ENCODE results near the gene PRKAG2. TPM values are rescaled to one million over a fixed set of nuclear protein-coding genes. Genes with fewer than 3 reads are reported as not detected.

Gene PRKAG2
- total and polyA plus RNA-seq, 2 of the 8 experiments (the other 6 are each of a cell fraction or from before 2014, with no cell fraction given) = 7.5 to 18.1 TPM

DNA sequence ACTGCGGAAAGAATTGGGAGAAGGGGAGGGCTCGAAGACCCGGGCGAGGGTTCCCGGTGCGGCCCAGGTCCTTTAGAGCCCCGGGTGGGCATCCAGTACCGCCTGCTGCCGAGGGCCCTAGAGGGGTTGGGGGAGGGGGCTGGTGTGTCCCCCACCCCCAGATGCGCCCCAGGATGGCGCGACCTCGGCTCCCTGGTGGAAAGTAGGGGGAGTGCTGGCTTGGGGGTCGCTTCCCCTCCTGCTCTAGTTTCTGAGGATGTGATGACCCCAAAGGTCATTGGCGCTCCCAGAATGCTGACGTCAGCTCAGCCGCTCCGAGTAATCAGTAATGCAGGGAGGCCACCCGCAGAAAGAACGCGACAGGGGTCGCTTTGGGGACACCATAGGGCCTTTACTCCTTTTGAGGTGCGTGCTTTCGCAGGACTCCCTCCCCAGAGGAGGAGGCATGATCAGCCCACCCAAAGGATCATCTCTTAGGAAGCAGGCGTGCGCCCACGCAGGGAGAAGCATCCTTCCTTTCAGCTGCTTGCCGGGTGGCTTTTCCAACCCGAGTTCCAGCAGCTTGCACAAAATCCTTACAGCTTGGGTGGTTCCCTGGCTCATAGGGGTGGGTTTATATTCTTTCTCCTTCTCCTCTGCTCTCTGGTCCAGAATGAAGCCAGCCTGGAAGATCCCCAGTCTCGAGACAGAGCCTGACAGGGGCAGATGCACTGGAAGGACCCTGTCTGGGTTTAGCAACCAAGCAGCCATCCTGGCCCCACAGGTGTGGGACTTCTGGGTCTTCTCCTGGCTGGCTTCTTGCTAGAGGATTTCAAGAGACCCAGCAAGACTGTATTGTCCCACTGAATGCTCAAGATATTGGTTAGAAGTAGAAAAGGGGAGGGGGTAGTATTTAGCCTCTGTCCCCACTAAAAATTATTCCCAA lies 1.3 kb upstream of the PRKAG2 start:
- Histone ChIP-seq H3K27ac (ENCODE audit: low read depth, low read length) (no peak overlapping the region), H2AK5ac (ENCODE audit: low read depth, low read length) (no peak overlapping the region), H2BK12ac (ENCODE audit: low read depth, low read length) (no peak overlapping the region), H3K18ac (ENCODE audit: extremely low read depth, low read length) (no peak overlapping the region; the same call in 1 of the 2 replicates), H3K23ac (ENCODE audit: insufficient read length) (no peak overlapping the region), H2BK20ac (ENCODE audit: low read length) (no peak overlapping the region), H3K4me1 (replicated peaks in 1 of 4; ENCODE audit: control insufficient read depth in 3 of 4, insufficient read depth in 4 of 4, low read length in 3 of 4) (peaks cover 0 to 14% (median 4%) of the 10 kb centered on the region in 4 experiments; a peak in 6 of 7 replicates), H3K79me2 (ENCODE audit: control insufficient read depth in 1 of 2, insufficient read depth in 2 of 2, low read length in 2 of 2) (no peaks in the 10 kb centered on the region), H3K79me1 (ENCODE audit: low read depth, low read length) (no peaks in the 10 kb centered on the region), H4K5ac (ENCODE audit: insufficient read length, low read depth, low read length) (no peak overlapping the region), H3K9ac (replicated peaks in 1 of 4; ENCODE audit: extremely low read depth in 1 of 4, low read depth in 3 of 4, low read length in 3 of 4) (no peak overlapping the region), H3K56ac (replicated peaks; ENCODE audit: insufficient read length, low read depth, low read length) (no peak overlapping the region), H3K4ac (replicated peaks; ENCODE audit: insufficient read length, low read depth, low read length) (no peak overlapping the region), H2AFZ (ENCODE audit: low read length) (no peak overlapping the region), H2BK5ac (ENCODE audit: low read depth, low read length) (no peak overlapping the region), H4K20me1 (replicated peaks in 1 of 2; ENCODE audit: control insufficient read depth in 1 of 2, insufficient read depth in 2 of 2, low read length in 2 of 2) (no peaks in the 10 kb centered on the region), H3K4me3 (ENCODE audit: extremely low read depth in 1 of 4, insufficient read depth in 2 of 4, low read depth in 3 of 4, low read length in 4 of 4) (peak overlapping the region in 3 of 4 experiments; percentile 19 to 74 (median 38); a peak in 7 of 8 replicates), H4K8ac (ENCODE audit: extremely low read depth, insufficient read depth, low read length) (no peak overlapping the region), H3K23me2 (ENCODE audit: low read depth, low read length) (peaks cover 25% of the 10 kb centered on the region), H3K9me3 (ENCODE audit: insufficient read depth in 2 of 2, low read depth in 1 of 2, low read length in 1 of 2) (no peaks in the 10 kb centered on the region), H2BK120ac (replicated peaks; ENCODE audit: low read depth, low read length) (no peak overlapping the region), H3K14ac (ENCODE audit: insufficient read length) (no peak overlapping the region), H3K36me3 (ENCODE audit: control insufficient read depth in 2 of 4, insufficient read depth in 4 of 4, low read length in 3 of 4) (no peaks in the 10 kb centered on the region), H4K91ac (replicated peaks; ENCODE audit: insufficient read length, low read length) (no peak overlapping the region), H3K27me3 (replicated peaks in 1 of 4; ENCODE audit: control insufficient read depth in 3 of 4, extremely low read depth in 1 of 4, insufficient read depth in 3 of 4, low read length in 3 of 4) (peaks cover 6 to 28% (median 19%) of the 10 kb centered on the region in 4 experiments), H3K4me2 (ENCODE audit: insufficient read depth in 1 of 2, low read depth in 2 of 2, low read length in 2 of 2) (peak overlapping the region; percentile 66 to 93), H2BK15ac (ENCODE audit: low read length) (no peak overlapping the region)
- DNase-seq (ENCODE audit: low read depth in 1 of 2, low spot score in 2 of 2) = no peak
- 22% methylated on average over 26 of the region's 30 CpGs; no CpG with 5 or more reads in 1 of the 2 experiments for WGBS, 2 experiments (ENCODE audit: extremely low coverage in 1 of 2, insufficient coverage in 1 of 2, insufficient read length in 1 of 2, insufficient replicate concordance in 2 of 2, low coverage in 1 of 2, low lambda C conversion rate in 2 of 2, missing lambda C conversion rate in 1 of 2)
- ChIA-PET CTCF (ENCODE audit: partially characterized antibody) (no interaction called here), POLR2A (ENCODE audit: partially characterized antibody) (interaction anchor here (1.1 to 1.5 kb wide), 2 partner anchors 10 to 17 kb away, joined by 3 read pairs; no protein-coding TSS in a partner anchor)
- no peak for FAIRE-seq
- TF ChIP-seq EP300 (IDR thresholded peaks at IDR 0.05; ENCODE audit: borderline replicate concordance in 1 of 2, low read depth in 2 of 2, low read length in 2 of 2) (no peak), TAF7 (optimal IDR thresholded peaks at IDR 0.05; ENCODE audit: borderline replicate concordance, low read depth, low read length) (no peak), TEAD4 (IDR thresholded peaks at IDR 0.05; ENCODE audit: low read depth, low read length) (no peak), NRF1 (IDR thresholded peaks at IDR 0.05; ENCODE audit: low read depth, low read length) (no peak), SIN3A (conservative IDR thresholded peaks at IDR 0.05 in 1 of 2, IDR thresholded peaks at IDR 0.05 in 1 of 2; ENCODE audit: low read depth in 1 of 2, low read length in 2 of 2) (no peak), CREB1 (IDR thresholded peaks at IDR 0.05) (peak; percentile 56), POU5F1 (IDR thresholded peaks at IDR 0.05; ENCODE audit: low read depth, low read length) (no peak), SUZ12 (IDR thresholded peaks at IDR 0.05; ENCODE audit: low read length) (no peak), TCF12 (IDR thresholded peaks at IDR 0.05; ENCODE audit: low read depth, low read length) (no peak), ATF3 (IDR thresholded peaks at IDR 0.05; ENCODE audit: insufficient read depth, low read depth, low read length) (no peak)

Measured in H1 (cell line).